Measurements from ENCODE around the gene CDH4. TPM values are rescaled to one million over a fixed set of nuclear protein-coding genes. Genes with fewer than 3 reads are reported as not detected.

Gene CDH4
- total RNA-seq, 1 donor from 2014 or later, result 3.2 TPM

DNA sequence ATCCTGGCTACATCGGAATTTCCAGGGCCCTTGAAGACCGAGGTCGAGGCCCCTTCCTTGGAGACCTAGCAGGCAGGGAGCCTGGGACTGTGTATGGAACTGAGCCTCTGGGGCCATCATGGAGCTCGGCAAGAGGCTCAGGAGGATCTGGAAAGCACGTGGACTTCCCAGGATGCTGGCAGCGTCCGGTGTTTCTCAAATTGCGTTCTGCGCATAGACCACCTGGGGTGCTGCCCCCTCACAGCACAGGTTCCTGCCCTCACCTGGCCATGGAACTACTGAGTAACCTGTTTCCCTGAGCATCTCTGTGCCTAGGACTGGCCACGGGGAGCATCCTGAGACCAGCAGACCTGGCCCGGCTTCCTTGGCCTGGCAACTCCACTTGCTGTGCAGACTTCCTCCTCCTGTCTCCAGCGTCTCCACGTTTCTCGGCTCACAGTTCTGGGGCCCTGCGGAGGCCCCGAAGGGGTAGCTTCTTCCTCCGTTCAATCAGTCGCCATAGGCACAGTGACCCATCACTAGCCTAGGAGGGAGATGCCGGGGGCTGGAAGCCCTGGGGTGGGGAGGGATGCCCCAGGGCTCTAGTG, 144.3 kb downstream of the CDH4 start:
- Mint-ChIP-seq H3K36me3 (ENCODE audit: low read depth, unreplicated experiment) (no peaks in the 10 kb centered on the region), H3K9me3 (ENCODE audit: unreplicated experiment) (peaks cover 3% of the 10 kb centered on the region), H3K27ac (ENCODE audit: unreplicated experiment) (no peak overlapping the region), H3K27me3 (ENCODE audit: low read depth, unreplicated experiment) (peaks cover 11% of the 10 kb centered on the region), H3K4me1 (ENCODE audit: low read depth, unreplicated experiment) (peaks cover 7% of the 10 kb centered on the region), H3K4me3 (ENCODE audit: unreplicated experiment) (no peak overlapping the region)
- TF ChIP-seq EZH2 (IDR thresholded peaks at IDR 0.05; ENCODE audit: insufficient read depth, low read length), result no peak
- TF ChIP-seq, protein P1, sequence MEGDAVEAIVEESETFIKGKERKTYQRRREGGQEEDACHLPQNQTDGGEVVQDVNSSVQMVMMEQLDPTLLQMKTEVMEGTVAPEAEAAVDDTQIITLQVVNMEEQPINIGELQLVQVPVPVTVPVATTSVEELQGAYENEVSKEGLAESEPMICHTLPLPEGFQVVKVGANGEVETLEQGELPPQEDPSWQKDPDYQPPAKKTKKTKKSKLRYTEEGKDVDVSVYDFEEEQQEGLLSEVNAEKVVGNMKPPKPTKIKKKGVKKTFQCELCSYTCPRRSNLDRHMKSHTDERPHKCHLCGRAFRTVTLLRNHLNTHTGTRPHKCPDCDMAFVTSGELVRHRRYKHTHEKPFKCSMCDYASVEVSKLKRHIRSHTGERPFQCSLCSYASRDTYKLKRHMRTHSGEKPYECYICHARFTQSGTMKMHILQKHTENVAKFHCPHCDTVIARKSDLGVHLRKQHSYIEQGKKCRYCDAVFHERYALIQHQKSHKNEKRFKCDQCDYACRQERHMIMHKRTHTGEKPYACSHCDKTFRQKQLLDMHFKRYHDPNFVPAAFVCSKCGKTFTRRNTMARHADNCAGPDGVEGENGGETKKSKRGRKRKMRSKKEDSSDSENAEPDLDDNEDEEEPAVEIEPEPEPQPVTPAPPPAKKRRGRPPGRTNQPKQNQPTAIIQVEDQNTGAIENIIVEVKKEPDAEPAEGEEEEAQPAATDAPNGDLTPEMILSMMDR (IDR thresholded peaks at IDR 0.05; ENCODE audit: insufficient read depth, low read depth, low read length), result no peak
- FAIRE-seq (no peak), DNase-seq (ENCODE audit: low read depth) (no peak)
- Histone ChIP-seq H3K27me3 (ENCODE audit: insufficient read depth, low read length) (no peaks in the 10 kb centered on the region), H4K20me1 (ENCODE audit: insufficient read depth, low read length) (peaks cover 7% of the 10 kb centered on the region), H3K27ac (ENCODE audit: low read depth, low read length) (no peak overlapping the region), H2AFZ (ENCODE audit: low read depth, low read length) (no peak overlapping the region), H3K36me3 (ENCODE audit: insufficient read depth, low read length) (no peaks in the 10 kb centered on the region), H3K9ac (ENCODE audit: low read length) (no peak overlapping the region), H3K4me1 (ENCODE audit: insufficient read depth, low read length) (peaks cover 5% of the 10 kb centered on the region), H3K4me3 (ENCODE audit: insufficient read depth, low read depth, low read length) (no peak overlapping the region), H3K9me3 (ENCODE audit: insufficient read depth, low read depth, low read length) (no peaks in the 10 kb centered on the region), H3K4me2 (ENCODE audit: low read length) (no peak overlapping the region), H3K79me2 (ENCODE audit: insufficient read depth, low read length) (no peaks in the 10 kb centered on the region)

DNA sequence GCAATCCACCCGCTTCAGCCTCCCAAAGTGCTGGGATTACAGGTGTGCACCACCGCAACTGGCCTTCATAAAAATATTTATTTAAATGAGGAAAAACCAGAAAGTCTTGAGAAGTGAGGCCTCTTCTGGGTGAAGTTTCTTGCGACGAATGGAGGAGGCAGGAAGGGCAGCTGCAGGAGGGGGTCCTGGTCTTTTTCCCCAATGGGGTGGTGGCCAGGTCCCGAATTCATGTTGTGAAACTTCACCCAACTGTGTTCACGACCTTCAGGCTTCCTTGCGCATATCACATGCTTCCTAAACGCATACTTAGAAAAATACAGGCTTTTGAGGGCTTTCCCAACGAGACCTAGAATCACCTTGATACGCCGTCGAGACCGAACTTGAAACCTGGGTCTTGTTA, 145.1 kb downstream of the CDH4 start:
- Histone ChIP-seq H4K20me1 (ENCODE audit: insufficient read depth, low read length) (peaks cover 7% of the 10 kb centered on the region), H3K27me3 (ENCODE audit: insufficient read depth, low read length) (no peaks in the 10 kb centered on the region), H3K4me1 (ENCODE audit: insufficient read depth, low read length) (no peaks in the 10 kb centered on the region), H3K4me2 (ENCODE audit: low read length) (no peak overlapping the region), H3K27ac (ENCODE audit: low read depth, low read length) (no peak overlapping the region), H3K9ac (ENCODE audit: low read length) (no peak overlapping the region), H3K9me3 (ENCODE audit: insufficient read depth, low read depth, low read length) (no peaks in the 10 kb centered on the region), H3K4me3 (ENCODE audit: insufficient read depth, low read depth, low read length) (no peak overlapping the region), H2AFZ (ENCODE audit: low read depth, low read length) (no peak overlapping the region), H3K79me2 (ENCODE audit: insufficient read depth, low read length) (no peaks in the 10 kb centered on the region), H3K36me3 (ENCODE audit: insufficient read depth, low read length) (no peaks in the 10 kb centered on the region)
- Mint-ChIP-seq H3K4me1 (ENCODE audit: low read depth, unreplicated experiment) (no peaks in the 10 kb centered on the region), H3K27ac (ENCODE audit: unreplicated experiment) (no peak overlapping the region), H3K9me3 (ENCODE audit: unreplicated experiment) (peaks cover 3% of the 10 kb centered on the region), H3K4me3 (ENCODE audit: unreplicated experiment) (no peak overlapping the region), H3K36me3 (ENCODE audit: low read depth, unreplicated experiment) (no peaks in the 10 kb centered on the region), H3K27me3 (ENCODE audit: low read depth, unreplicated experiment) (peaks cover 17% of the 10 kb centered on the region)
- TF ChIP-seq, protein P1 (IDR thresholded peaks at IDR 0.05; ENCODE audit: insufficient read depth, low read depth, low read length), result no peak
- no peak for TF ChIP-seq EZH2 (IDR thresholded peaks at IDR 0.05; ENCODE audit: insufficient read depth, low read length)
- DNase-seq (ENCODE audit: low read depth), result no peak
- no peak for FAIRE-seq

DNA sequence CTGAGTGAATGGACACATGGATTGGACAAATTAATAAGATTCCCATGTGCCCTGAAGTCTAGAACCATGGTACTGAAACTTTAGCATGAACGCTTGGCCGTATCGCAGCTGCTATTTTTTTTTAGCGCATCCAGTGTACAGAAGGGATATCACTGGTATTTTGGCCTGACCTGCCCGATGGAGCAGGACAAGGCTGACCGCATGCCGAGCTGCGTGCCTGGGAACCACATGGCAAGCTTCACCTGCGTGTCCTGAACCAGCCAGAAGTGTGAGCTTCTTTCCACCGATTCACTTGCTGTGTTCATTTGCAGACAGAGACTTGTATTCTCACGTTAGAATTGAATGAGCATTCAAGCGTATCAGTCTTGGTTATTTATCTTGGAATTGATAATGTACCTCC, 145.7 kb downstream of the CDH4 start:
- no peak overlapping the region for H3K27ac ChIP-seq (ENCODE audit: low read depth, low read length)
- Mint-ChIP-seq H3K27me3 (ENCODE audit: low read depth, unreplicated experiment) (peaks cover 17% of the 10 kb centered on the region), H3K9me3 (ENCODE audit: unreplicated experiment) (peaks cover 3% of the 10 kb centered on the region), H3K4me3 (ENCODE audit: unreplicated experiment) (no peak overlapping the region), H3K27ac (ENCODE audit: unreplicated experiment) (no peak overlapping the region), H3K4me1 (ENCODE audit: low read depth, unreplicated experiment) (no peaks in the 10 kb centered on the region), H3K36me3 (ENCODE audit: low read depth, unreplicated experiment) (no peaks in the 10 kb centered on the region)
- no peaks in the 10 kb centered on the region for H3K9me3 ChIP-seq (ENCODE audit: insufficient read depth, low read depth, low read length)
- H3K4me1 ChIP-seq (ENCODE audit: insufficient read depth, low read length), result no peaks in the 10 kb centered on the region
- no peak overlapping the region for H2AFZ ChIP-seq (ENCODE audit: low read depth, low read length)
- no peak for FAIRE-seq
- DNase-seq (ENCODE audit: low read depth), result no peak
- peaks cover 7% of the 10 kb centered on the region for H4K20me1 ChIP-seq (ENCODE audit: insufficient read depth, low read length)
- no peak overlapping the region for H3K4me3 ChIP-seq (ENCODE audit: insufficient read depth, low read depth, low read length)
- H3K4me2 ChIP-seq (ENCODE audit: low read length), result no peak overlapping the region
- no peaks in the 10 kb centered on the region for H3K36me3 ChIP-seq (ENCODE audit: insufficient read depth, low read length)
- no peaks in the 10 kb centered on the region for H3K27me3 ChIP-seq (ENCODE audit: insufficient read depth, low read length)
- TF ChIP-seq, protein P1 (IDR thresholded peaks at IDR 0.05; ENCODE audit: insufficient read depth, low read depth, low read length), result no peak
- no peak for TF ChIP-seq EZH2 (IDR thresholded peaks at IDR 0.05; ENCODE audit: insufficient read depth, low read length)
- H3K9ac ChIP-seq (ENCODE audit: low read length), result no peak overlapping the region
- no peaks in the 10 kb centered on the region for H3K79me2 ChIP-seq (ENCODE audit: insufficient read depth, low read length)

Data from astrocyte (in vitro differentiated cells and primary cell).